ENCODE results near the gene EVI5.

GRCh38 chr1:92488832-92489231 is 296.1 kb downstream of the EVI5 start:
- TF ChIP-seq, protein P1, sequence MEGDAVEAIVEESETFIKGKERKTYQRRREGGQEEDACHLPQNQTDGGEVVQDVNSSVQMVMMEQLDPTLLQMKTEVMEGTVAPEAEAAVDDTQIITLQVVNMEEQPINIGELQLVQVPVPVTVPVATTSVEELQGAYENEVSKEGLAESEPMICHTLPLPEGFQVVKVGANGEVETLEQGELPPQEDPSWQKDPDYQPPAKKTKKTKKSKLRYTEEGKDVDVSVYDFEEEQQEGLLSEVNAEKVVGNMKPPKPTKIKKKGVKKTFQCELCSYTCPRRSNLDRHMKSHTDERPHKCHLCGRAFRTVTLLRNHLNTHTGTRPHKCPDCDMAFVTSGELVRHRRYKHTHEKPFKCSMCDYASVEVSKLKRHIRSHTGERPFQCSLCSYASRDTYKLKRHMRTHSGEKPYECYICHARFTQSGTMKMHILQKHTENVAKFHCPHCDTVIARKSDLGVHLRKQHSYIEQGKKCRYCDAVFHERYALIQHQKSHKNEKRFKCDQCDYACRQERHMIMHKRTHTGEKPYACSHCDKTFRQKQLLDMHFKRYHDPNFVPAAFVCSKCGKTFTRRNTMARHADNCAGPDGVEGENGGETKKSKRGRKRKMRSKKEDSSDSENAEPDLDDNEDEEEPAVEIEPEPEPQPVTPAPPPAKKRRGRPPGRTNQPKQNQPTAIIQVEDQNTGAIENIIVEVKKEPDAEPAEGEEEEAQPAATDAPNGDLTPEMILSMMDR (IDR thresholded peaks at IDR 0.05), result no peak
- TF ChIP-seq REST (IDR thresholded peaks at IDR 0.05), result no peak
- TF ChIP-seq POLR2A (IDR thresholded peaks at IDR 0.05; ENCODE audit: low read length), result no peak
- no peak for TF ChIP-seq CEBPB (IDR thresholded peaks at IDR 0.05)
